WTC11 (cell line): ENCODE results near the gene TSSK1B. TPM values are rescaled to one million over a fixed set of nuclear protein-coding genes. Genes with fewer than 3 reads are reported as not detected.

ENCODE experiments used
- ATAC-seq: fragments of 200-7000 bp; cut with Tn5 transposase; 2 replicates; pipeline ENCODE4 v1.10.0; 2021; ENCODE audit warnings: mild to moderate bottlenecking, moderate library complexity
- CTCF ChIA-PET: fragments of 300-600 bp; sonication (Branson Sonifier 250); formaldehyde crosslinking; loops from one replicate; lab custom pipeline; 2021; ENCODE audit warnings: antibody characterized with exemption; lab: Charles Lee
- POLR2A ChIA-PET: fragments of 350-600 bp; sonication (Branson Sonifier 250); formaldehyde crosslinking; loops from one replicate; lab custom pipeline; 2021; ENCODE audit warnings: antibody characterized with exemption; lab: Charles Lee
- DNase-seq: peaks from one replicate; pipeline ENCODE4 v3.0.0; 2021; ENCODE audit warnings: low spot score
- H3K27ac Mint-ChIP-seq: 2 replicates; pipeline ENCODE4 v1.8.0; 2021; ENCODE audit warnings: mixed read lengths
- H3K27me3 Mint-ChIP-seq: 2 replicates; pipeline ENCODE4 v1.8.0; 2021; ENCODE audit warnings: low read depth, mild to moderate bottlenecking, moderate library complexity, mixed read lengths
- H3K36me3 Mint-ChIP-seq: 2 replicates; pipeline ENCODE4 v1.8.0; 2021; ENCODE audit warnings: mixed read lengths
- H3K4me1 Mint-ChIP-seq: 2 replicates; pipeline ENCODE4 v1.8.0; 2022; ENCODE audit warnings: mixed read lengths
- H3K4me3 Mint-ChIP-seq: 2 replicates; pipeline ENCODE4 v1.8.0; 2021; ENCODE audit warnings: mild to moderate bottlenecking, moderate library complexity, mixed read lengths
- H3K9me3 Mint-ChIP-seq: 2 replicates; pipeline ENCODE4 v1.8.0; 2021; ENCODE audit warnings: mixed read lengths
- ATF1 ChIP-seq: sonication (generic); formaldehyde crosslinking; IDR thresholded peaks from 2 replicates; pipeline ENCODE4 v1.8.1; 2023; ENCODE audit warnings: mild to moderate bottlenecking, moderate library complexity, missing genetic modification reagents
- GABPB1 ChIP-seq: sonication (generic); formaldehyde crosslinking; IDR thresholded peaks from 2 replicates; pipeline ENCODE4 v1.8.1; 2023; ENCODE audit warnings: mild to moderate bottlenecking, missing genetic modification reagents
- GTF2I ChIP-seq: fragments of 250-450 bp; sonication (Bioruptor Pico); conservative IDR thresholded peaks from 2 replicates; pipeline ENCODE4 v1.4.0; 2021; ENCODE audit warnings: mild to moderate bottlenecking
- IRF1 ChIP-seq: sonication (generic); formaldehyde crosslinking; IDR thresholded peaks from 2 replicates; pipeline ENCODE4 v1.8.0; 2023; ENCODE audit warnings: missing genetic modification reagents
- MXD4 ChIP-seq: fragments of 250-450 bp; sonication (Bioruptor Pico); IDR thresholded peaks from 2 replicates; pipeline ENCODE4 v1.8.0; 2021; ENCODE audit warnings: mild to moderate bottlenecking, moderate library complexity, borderline replicate concordance
- MYBL2 ChIP-seq: sonication (generic); formaldehyde crosslinking; IDR thresholded peaks from 2 replicates; pipeline ENCODE4 v1.8.1; 2023; ENCODE audit warnings: mild to moderate bottlenecking, moderate library complexity, missing genetic modification reagents
- NFE2L1 ChIP-seq: sonication (generic); formaldehyde crosslinking; IDR thresholded peaks from 2 replicates; pipeline ENCODE4 v1.8.1; 2023; ENCODE audit warnings: missing genetic modification reagents
- NR3C1 ChIP-seq: sonication (generic); formaldehyde crosslinking; conservative IDR thresholded peaks from 2 replicates; pipeline ENCODE4 v1.8.1; 2023; ENCODE audit warnings: low read depth, mild to moderate bottlenecking, missing genetic modification reagents
- OVOL2 ChIP-seq: fragments of 250-450 bp; sonication (Bioruptor Pico); IDR thresholded peaks from 2 replicates; pipeline ENCODE4 v1.9.0; 2021; ENCODE audit warnings: mild to moderate bottlenecking, borderline replicate concordance
- PREB ChIP-seq: sonication (generic); formaldehyde crosslinking; IDR thresholded peaks from 2 replicates; pipeline ENCODE4 v1.8.1; 2022; ENCODE audit warnings: mild to moderate bottlenecking, missing genetic modification reagents, moderate library complexity, borderline replicate concordance
- SOX15 ChIP-seq: fragments of 250-450 bp; sonication (Bioruptor Pico); IDR thresholded peaks from 2 replicates; pipeline ENCODE4 v1.9.0; 2021; ENCODE audit warnings: mild to moderate bottlenecking
- ZNF121 ChIP-seq: sonication (generic); formaldehyde crosslinking; IDR thresholded peaks from 2 replicates; pipeline ENCODE4 v1.8.0; 2023; ENCODE audit warnings: missing genetic modification reagents
- ZNF317 ChIP-seq: sonication (generic); formaldehyde crosslinking; IDR thresholded peaks from 2 replicates; pipeline ENCODE4 v1.8.1; 2023; ENCODE audit warnings: low read depth, mild to moderate bottlenecking, moderate library complexity, missing genetic modification reagents, borderline replicate concordance
- ZNF416 ChIP-seq: fragments of 250-450 bp; sonication (Bioruptor Pico); IDR thresholded peaks from 2 replicates; pipeline ENCODE4 v1.9.0; 2021; ENCODE audit warnings: mild to moderate bottlenecking, inconsistent platforms
- ZNF423 ChIP-seq: fragments of 250-450 bp; sonication (Bioruptor Pico); IDR thresholded peaks from 2 replicates; pipeline ENCODE4 v2.1.2; 2022; ENCODE audit warnings: mild to moderate bottlenecking, moderate library complexity
- total RNA-seq: library from RNA; stranded (reverse); gene quantifications from 3 replicates; pipeline ENCODE4 v1.2.3, GENCODE V29; 2021
- TF ChIP-seq, protein P1 (sequence below): fragments of 250-450 bp; sonication (Bioruptor Pico); IDR thresholded peaks from 2 replicates; pipeline ENCODE4 v2.1.2; 2022; ENCODE audit warnings: mild to moderate bottlenecking, moderate library complexity
- TF ChIP-seq, protein P2 (sequence below): sonication (generic); formaldehyde crosslinking; IDR thresholded peaks from 2 replicates; pipeline ENCODE4 v1.8.0; 2023; ENCODE audit warnings: mild to moderate bottlenecking, missing genetic modification reagents
- TF ChIP-seq, protein P3 (sequence below): sonication (generic); formaldehyde crosslinking; IDR thresholded peaks from 2 replicates; pipeline ENCODE4 v1.8.1; 2023; ENCODE audit warnings: mild to moderate bottlenecking, missing genetic modification reagents, moderate library complexity
- TF ChIP-seq, protein P4 (sequence below): sonication (generic); formaldehyde crosslinking; IDR thresholded peaks from 2 replicates; pipeline ENCODE4 v1.8.1; 2023; ENCODE audit warnings: mild to moderate bottlenecking, missing genetic modification reagents, moderate library complexity
- TF ChIP-seq, protein P5 (sequence below): sonication (generic); formaldehyde crosslinking; IDR thresholded peaks from 2 replicates; pipeline ENCODE4 v1.8.0; 2022; ENCODE audit warnings: mild to moderate bottlenecking, missing genetic modification reagents
- TF ChIP-seq, protein P6 (sequence below): sonication (generic); formaldehyde crosslinking; IDR thresholded peaks from 2 replicates; pipeline ENCODE4 v1.8.1; 2023; ENCODE audit warnings: mild to moderate bottlenecking, missing genetic modification reagents

The TSSK1B gene
- total RNA-seq, 1 experiment from 2014 or later = not detected

DNA sequence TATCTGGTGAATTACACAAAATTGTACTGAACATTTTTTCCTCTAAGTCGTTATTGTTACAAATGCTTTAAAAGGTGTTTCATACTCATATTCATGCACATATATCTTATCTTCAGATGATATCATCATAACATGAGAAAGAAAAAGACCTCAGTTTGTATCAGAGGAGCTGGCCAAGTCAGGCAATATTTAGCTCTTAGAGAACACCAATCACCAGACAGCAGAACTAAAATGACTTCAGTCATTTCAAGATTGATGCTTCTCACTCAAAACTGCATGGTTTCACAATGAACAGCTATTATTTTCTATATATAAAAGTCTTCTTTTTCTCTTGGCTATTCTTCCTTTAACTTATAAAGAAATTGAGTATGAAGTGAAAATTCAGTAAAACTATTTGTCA is 44.6 kb downstream of the TSSK1B start (continued):
- TF ChIP-seq IRF1 (CRISPR knock-in tag) = no peak
- TF ChIP-seq, protein P1, sequence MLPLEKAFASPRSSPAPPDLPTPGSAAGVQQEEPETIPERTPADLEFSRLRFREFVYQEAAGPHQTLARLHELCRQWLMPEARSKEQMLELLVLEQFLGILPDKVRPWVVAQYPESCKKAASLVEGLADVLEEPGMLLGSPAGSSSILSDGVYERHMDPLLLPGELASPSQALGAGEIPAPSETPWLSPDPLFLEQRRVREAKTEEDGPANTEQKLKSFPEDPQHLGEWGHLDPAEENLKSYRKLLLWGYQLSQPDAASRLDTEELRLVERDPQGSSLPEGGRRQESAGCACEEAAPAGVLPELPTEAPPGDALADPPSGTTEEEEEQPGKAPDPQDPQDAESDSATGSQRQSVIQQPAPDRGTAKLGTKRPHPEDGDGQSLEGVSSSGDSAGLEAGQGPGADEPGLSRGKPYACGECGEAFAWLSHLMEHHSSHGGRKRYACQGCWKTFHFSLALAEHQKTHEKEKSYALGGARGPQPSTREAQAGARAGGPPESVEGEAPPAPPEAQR (CRISPR knock-in tag) = no peak
- TF ChIP-seq ATF1 (CRISPR knock-in tag) = no peak

- POLR2A ChIA-PET = no interaction called here
- TF ChIP-seq ZNF416 (CRISPR knock-in tag) = no peak
- TF ChIP-seq MXD4 (CRISPR knock-in tag) = no peak
- no peak for TF ChIP-seq OVOL2 (CRISPR knock-in tag)
- TF ChIP-seq, protein P2, sequence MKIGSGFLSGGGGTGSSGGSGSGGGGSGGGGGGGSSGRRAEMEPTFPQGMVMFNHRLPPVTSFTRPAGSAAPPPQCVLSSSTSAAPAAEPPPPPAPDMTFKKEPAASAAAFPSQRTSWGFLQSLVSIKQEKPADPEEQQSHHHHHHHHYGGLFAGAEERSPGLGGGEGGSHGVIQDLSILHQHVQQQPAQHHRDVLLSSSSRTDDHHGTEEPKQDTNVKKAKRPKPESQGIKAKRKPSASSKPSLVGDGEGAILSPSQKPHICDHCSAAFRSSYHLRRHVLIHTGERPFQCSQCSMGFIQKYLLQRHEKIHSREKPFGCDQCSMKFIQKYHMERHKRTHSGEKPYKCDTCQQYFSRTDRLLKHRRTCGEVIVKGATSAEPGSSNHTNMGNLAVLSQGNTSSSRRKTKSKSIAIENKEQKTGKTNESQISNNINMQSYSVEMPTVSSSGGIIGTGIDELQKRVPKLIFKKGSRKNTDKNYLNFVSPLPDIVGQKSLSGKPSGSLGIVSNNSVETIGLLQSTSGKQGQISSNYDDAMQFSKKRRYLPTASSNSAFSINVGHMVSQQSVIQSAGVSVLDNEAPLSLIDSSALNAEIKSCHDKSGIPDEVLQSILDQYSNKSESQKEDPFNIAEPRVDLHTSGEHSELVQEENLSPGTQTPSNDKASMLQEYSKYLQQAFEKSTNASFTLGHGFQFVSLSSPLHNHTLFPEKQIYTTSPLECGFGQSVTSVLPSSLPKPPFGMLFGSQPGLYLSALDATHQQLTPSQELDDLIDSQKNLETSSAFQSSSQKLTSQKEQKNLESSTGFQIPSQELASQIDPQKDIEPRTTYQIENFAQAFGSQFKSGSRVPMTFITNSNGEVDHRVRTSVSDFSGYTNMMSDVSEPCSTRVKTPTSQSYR = no peak
- TF ChIP-seq SOX15 (CRISPR knock-in tag) = no peak
- TF ChIP-seq, protein P3, sequence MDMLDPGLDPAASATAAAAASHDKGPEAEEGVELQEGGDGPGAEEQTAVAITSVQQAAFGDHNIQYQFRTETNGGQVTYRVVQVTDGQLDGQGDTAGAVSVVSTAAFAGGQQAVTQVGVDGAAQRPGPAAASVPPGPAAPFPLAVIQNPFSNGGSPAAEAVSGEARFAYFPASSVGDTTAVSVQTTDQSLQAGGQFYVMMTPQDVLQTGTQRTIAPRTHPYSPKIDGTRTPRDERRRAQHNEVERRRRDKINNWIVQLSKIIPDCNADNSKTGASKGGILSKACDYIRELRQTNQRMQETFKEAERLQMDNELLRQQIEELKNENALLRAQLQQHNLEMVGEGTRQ (CRISPR knock-in tag) = no peak
- TF ChIP-seq GTF2I (CRISPR knock-in tag) = no peak
- no peak for TF ChIP-seq NFE2L1 (CRISPR knock-in tag)
- TF ChIP-seq NR3C1 (CRISPR knock-in tag) = no peak
- no peak for TF ChIP-seq GABPB1 (CRISPR knock-in tag)
- no peak for TF ChIP-seq ZNF121
- TF ChIP-seq, protein P4, sequence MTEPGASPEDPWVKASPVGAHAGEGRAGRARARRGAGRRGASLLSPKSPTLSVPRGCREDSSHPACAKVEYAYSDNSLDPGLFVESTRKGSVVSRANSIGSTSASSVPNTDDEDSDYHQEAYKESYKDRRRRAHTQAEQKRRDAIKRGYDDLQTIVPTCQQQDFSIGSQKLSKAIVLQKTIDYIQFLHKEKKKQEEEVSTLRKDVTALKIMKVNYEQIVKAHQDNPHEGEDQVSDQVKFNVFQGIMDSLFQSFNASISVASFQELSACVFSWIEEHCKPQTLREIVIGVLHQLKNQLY (CRISPR knock-in tag) = no peak
- TF ChIP-seq, protein P5, sequence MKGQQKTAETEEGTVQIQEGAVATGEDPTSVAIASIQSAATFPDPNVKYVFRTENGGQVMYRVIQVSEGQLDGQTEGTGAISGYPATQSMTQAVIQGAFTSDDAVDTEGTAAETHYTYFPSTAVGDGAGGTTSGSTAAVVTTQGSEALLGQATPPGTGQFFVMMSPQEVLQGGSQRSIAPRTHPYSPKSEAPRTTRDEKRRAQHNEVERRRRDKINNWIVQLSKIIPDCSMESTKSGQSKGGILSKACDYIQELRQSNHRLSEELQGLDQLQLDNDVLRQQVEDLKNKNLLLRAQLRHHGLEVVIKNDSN (CRISPR knock-in tag) = no peak
- TF ChIP-seq, all 79 proteins: peak for 0
- no peaks in the 10 kb centered on the region for H3K36me3 Mint-ChIP-seq
- H3K27ac Mint-ChIP-seq = no peak overlapping the region
- CTCF ChIA-PET = interaction anchor here (0.8 to 1.2 kb wide), 3 partner anchors 11 to 393 kb away, joined by 3 to 4 read pairs (median 3); no protein-coding TSS in a partner anchor
- DNase-seq (no peak), ATAC-seq (no peak)
- no peaks in the 10 kb centered on the region for H3K4me1 Mint-ChIP-seq
- no peak overlapping the region for H3K4me3 Mint-ChIP-seq
- no peaks in the 10 kb centered on the region for H3K9me3 Mint-ChIP-seq
- H3K27me3 Mint-ChIP-seq = no peaks in the 10 kb centered on the region; the same call in 1 of the 2 replicates
Measured at GRCh38 chr5:113389116-113389515, 45.7 kb downstream of the TSSK1B start.

DNA sequence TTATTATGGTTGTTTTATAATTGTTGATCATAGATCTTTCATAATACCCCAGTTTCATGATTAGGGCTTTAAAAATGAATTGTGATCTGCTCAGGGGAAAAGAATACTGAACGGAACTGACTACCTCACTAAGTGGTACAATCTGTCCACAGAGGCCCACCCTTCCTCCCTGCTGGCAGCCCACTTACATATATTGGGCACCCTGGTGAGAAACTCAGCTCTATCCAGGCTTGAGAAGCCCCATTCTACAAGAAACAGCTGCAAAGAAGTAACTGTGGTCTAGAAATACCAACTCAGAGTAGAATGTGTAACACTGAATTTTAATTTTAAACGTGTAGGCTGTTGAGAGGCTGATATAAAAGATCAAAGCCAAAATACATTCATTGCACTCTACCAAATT is 46.9 kb downstream of the TSSK1B start:
- H3K9me3 Mint-ChIP-seq = no peaks in the 10 kb centered on the region
- ChIA-PET CTCF (no interaction called here), POLR2A (no interaction called here)
- no peak overlapping the region for H3K4me3 Mint-ChIP-seq
- H3K4me1 Mint-ChIP-seq = no peaks in the 10 kb centered on the region
- no peak overlapping the region for H3K27ac Mint-ChIP-seq
- ATAC-seq = no peak
- no peak for DNase-seq
- H3K36me3 Mint-ChIP-seq = no peaks in the 10 kb centered on the region
- H3K27me3 Mint-ChIP-seq = no peaks in the 10 kb centered on the region; the same call in 1 of the 2 replicates
- TF ChIP-seq ZNF423 (CRISPR knock-in tag) (peak; percentile 26; the same call in 1 of the 2 replicates), PREB (CRISPR knock-in tag) (no peak), MYBL2 (CRISPR knock-in tag) (no peak), ZNF317 (no peak), OVOL2 (CRISPR knock-in tag) (no peak), SOX15 (CRISPR knock-in tag) (no peak)
- TF ChIP-seq, protein P6, sequence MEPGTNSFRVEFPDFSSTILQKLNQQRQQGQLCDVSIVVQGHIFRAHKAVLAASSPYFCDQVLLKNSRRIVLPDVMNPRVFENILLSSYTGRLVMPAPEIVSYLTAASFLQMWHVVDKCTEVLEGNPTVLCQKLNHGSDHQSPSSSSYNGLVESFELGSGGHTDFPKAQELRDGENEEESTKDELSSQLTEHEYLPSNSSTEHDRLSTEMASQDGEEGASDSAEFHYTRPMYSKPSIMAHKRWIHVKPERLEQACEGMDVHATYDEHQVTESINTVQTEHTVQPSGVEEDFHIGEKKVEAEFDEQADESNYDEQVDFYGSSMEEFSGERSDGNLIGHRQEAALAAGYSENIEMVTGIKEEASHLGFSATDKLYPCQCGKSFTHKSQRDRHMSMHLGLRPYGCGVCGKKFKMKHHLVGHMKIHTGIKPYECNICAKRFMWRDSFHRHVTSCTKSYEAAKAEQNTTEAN = no peak
